GM08714 (cell line): ENCODE results near the gene SYNGR1.
"Not testable (repeated sequence)": the region's sequence is repeated elsewhere in the genome, so short reads cannot be mapped to it uniquely, and the experiment has no call there.

Source experiments
- H3K4me3 ChIP-seq: fragments of 200-500 bp; sonication (Bioruptor generic); 2 replicates; pipeline ENCODE4 v1.5.1; 2014; ENCODE audit warnings: mild to moderate bottlenecking, low read length, inconsistent platforms
- ZNF274 ChIP-seq: IDR thresholded peaks from 2 replicates; pipeline ENCODE4 v1.6.1; 2012; ENCODE audit warnings: mild to moderate bottlenecking, low read depth, low read length

Gene SYNGR1

GRCh38 chr22:39325392-39325932 lies 24.3 kb upstream of the SYNGR1 start:
- H3K4me3 ChIP-seq = no peak overlapping the region
- no peak for TF ChIP-seq ZNF274

- no peak overlapping the region for H3K4me3 ChIP-seq
- TF ChIP-seq ZNF274 = no peak
Observed at GRCh38 chr22:39327995-39328754, 21.6 kb upstream of the SYNGR1 start.

GRCh38 chr22:39330553-39330952 lies 19.2 kb upstream of the SYNGR1 start:
- H3K4me3 ChIP-seq = not testable (repeated sequence)

GRCh38 chr22:39332441-39333064 lies 17.2 kb upstream of the SYNGR1 start:
- no peak for TF ChIP-seq ZNF274
- no peak overlapping the region for H3K4me3 ChIP-seq

- H3K4me3 ChIP-seq = no peak overlapping the region
- no peak for TF ChIP-seq ZNF274
Observed at GRCh38 chr22:39336411-39336810, 13.4 kb upstream of the SYNGR1 start.

GRCh38 chr22:39339775-39340174 lies 10.0 kb upstream of the SYNGR1 start:
- not testable (repeated sequence) for H3K4me3 ChIP-seq

- no peak for TF ChIP-seq ZNF274
- no peak overlapping the region for H3K4me3 ChIP-seq
Observed at GRCh38 chr22:39341179-39341578, 8.6 kb upstream of the SYNGR1 start.

- TF ChIP-seq ZNF274 = no peak
- no peak overlapping the region for H3K4me3 ChIP-seq
Observed at GRCh38 chr22:39343259-39344045, 6.3 kb upstream of the SYNGR1 start.

- no peak for TF ChIP-seq ZNF274
Observed at GRCh38 chr22:39344046-39344390, 5.8 kb upstream of the SYNGR1 start.

GRCh38 chr22:39345231-39345630 lies 4.6 kb upstream of the SYNGR1 start:
- no peak for TF ChIP-seq ZNF274

More at GRCh38 chr22:39344046-39344390, 5.8 kb upstream of the SYNGR1 start:
- H3K4me3 ChIP-seq = no peak overlapping the region

GRCh38 chr22:39348909-39349505 lies 784 bp upstream of the SYNGR1 start:
- TF ChIP-seq ZNF274 = no peak
- peak overlapping the region; percentile 53; the same call in 1 of the 2 replicates for H3K4me3 ChIP-seq

More at GRCh38 chr22:39345231-39345630, 4.6 kb upstream of the SYNGR1 start:
- no peak overlapping the region for H3K4me3 ChIP-seq

GRCh38 chr22:39349506-39349966 lies 255 bp upstream of the SYNGR1 start:
- peak overlapping the region; percentile 53 for H3K4me3 ChIP-seq
- no peak for TF ChIP-seq ZNF274

GRCh38 chr22:39350757-39351688 lies 1.2 kb downstream of the SYNGR1 start:
- H3K4me3 ChIP-seq = peak overlapping the region; percentile 48; the same call in 1 of the 2 replicates
- no peak for TF ChIP-seq ZNF274

GRCh38 chr22:39351689-39352214 lies 2.0 kb downstream of the SYNGR1 start:
- no peak overlapping the region for H3K4me3 ChIP-seq
- TF ChIP-seq ZNF274 = no peak
